ENCODE results near the gene IL20.
A peak's percentile ranks its signal among the peaks of the same experiment; 100 is the strongest.

IL20 gene

DNA sequence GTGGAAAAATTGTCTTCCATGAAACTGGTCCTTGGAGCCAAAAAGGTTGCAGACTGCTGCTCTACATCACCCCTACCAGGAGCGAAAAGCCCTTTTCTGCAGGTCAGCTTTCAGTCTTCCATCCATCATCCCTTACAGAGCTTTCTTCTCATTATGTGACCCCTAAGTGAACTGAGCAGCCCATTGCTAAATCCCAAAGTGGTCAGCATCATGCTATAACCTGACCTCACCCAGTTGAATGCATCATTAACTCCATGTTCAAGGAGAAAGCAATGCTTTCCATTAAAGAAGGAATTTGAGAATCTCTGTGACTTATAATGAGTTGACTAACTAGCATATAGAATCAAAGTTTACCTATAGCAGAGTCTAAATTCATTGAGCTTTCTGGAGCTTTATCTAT is 21.4 kb downstream of the IL20 start:
- DNase-seq (ENCODE audit: low read depth), result no peak
- H3K4me3 ChIP-seq (ENCODE audit: control insufficient read depth, low read depth, low read length), result no peak overlapping the region
- TF ChIP-seq, protein P1, sequence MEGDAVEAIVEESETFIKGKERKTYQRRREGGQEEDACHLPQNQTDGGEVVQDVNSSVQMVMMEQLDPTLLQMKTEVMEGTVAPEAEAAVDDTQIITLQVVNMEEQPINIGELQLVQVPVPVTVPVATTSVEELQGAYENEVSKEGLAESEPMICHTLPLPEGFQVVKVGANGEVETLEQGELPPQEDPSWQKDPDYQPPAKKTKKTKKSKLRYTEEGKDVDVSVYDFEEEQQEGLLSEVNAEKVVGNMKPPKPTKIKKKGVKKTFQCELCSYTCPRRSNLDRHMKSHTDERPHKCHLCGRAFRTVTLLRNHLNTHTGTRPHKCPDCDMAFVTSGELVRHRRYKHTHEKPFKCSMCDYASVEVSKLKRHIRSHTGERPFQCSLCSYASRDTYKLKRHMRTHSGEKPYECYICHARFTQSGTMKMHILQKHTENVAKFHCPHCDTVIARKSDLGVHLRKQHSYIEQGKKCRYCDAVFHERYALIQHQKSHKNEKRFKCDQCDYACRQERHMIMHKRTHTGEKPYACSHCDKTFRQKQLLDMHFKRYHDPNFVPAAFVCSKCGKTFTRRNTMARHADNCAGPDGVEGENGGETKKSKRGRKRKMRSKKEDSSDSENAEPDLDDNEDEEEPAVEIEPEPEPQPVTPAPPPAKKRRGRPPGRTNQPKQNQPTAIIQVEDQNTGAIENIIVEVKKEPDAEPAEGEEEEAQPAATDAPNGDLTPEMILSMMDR (IDR thresholded peaks at IDR 0.05; ENCODE audit: control insufficient read depth, insufficient read depth, low read depth, low read length, missing control alignments), result no peak

GRCh38 chr1:206887701-206888100 is 22.3 kb downstream of the IL20 start:
- DNase-seq (ENCODE audit: low read depth), result no peak
- no peak overlapping the region for H3K4me3 ChIP-seq (ENCODE audit: control insufficient read depth, low read depth, low read length)
- TF ChIP-seq, protein P1 (IDR thresholded peaks at IDR 0.05; ENCODE audit: control insufficient read depth, insufficient read depth, low read depth, low read length, missing control alignments), result no peak

GRCh38 chr1:206890125-206891060 is 25.0 kb downstream of the IL20 start:
- TF ChIP-seq, protein P1 (IDR thresholded peaks at IDR 0.05; ENCODE audit: control insufficient read depth, insufficient read depth, low read depth, low read length, missing control alignments), result no peak
- peak; percentile 90 for DNase-seq (ENCODE audit: low read depth)
- H3K4me3 ChIP-seq (ENCODE audit: control insufficient read depth, low read depth, low read length), result no peak overlapping the region

DNA sequence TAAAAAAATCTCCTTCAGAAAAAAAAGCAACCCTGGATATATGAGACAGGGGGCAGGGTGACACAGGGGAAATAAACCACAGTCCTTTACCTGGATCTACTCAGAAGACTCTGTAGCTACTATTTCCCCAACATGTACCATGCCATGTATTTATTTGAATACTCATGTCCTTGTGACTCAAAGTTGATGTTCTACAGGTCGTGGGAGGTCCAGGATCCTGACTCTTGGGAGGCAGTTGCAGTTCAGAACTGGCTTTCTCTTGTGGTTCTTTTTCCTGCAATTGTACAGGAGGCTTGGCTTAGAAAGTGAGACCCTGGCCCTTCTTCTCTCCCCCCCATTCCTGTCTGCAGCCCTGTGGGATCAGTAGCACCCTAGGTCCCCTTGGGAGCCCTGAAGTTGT is 26.0 kb downstream of the IL20 start:
- no peak overlapping the region for H3K4me3 ChIP-seq (ENCODE audit: control insufficient read depth, low read depth, low read length)
- TF ChIP-seq, protein P1 (IDR thresholded peaks at IDR 0.05; ENCODE audit: control insufficient read depth, insufficient read depth, low read depth, low read length, missing control alignments), result no peak
- no peak for DNase-seq (ENCODE audit: low read depth)

DNA sequence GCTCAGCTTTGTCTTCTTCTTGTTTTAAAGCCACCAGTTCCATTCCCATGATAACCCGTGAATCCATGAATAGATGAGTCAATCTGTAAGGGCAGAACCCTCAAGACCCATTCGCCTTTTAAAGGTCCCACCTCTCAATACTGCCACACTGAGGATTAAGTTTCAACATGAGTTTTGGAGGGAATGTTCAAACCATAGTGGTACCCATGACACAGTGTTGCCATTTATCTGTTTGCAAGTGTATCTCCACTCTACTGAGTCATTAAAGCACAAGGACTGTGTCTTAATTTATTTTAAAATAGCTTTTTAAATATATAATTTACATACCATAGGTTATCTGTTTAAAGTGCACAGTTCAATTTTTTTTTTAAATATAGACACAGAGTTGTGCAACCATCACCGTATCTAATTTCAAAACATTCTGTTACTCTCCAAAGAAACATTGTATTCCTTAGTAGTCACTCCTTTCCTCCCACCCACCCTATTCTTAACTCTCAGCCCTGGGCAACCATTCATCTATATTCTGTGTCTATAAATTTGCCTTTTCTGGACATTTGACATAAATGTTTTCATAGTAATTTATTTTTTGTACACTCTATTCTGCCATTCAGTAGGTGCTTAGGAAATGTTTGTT is 27.0 kb downstream of the IL20 start:
- no peak overlapping the region for H3K4me3 ChIP-seq (ENCODE audit: control insufficient read depth, low read depth, low read length)
- no peak for DNase-seq (ENCODE audit: low read depth)
- TF ChIP-seq, protein P1 (IDR thresholded peaks at IDR 0.05; ENCODE audit: control insufficient read depth, insufficient read depth, low read depth, low read length, missing control alignments), result no peak

GRCh38 chr1:206893380-206893779 is 28.0 kb downstream of the IL20 start:
- no peak overlapping the region for H3K4me3 ChIP-seq (ENCODE audit: control insufficient read depth, low read depth, low read length)
- no peak for DNase-seq (ENCODE audit: low read depth)
- TF ChIP-seq, protein P1 (IDR thresholded peaks at IDR 0.05; ENCODE audit: control insufficient read depth, insufficient read depth, low read depth, low read length, missing control alignments), result no peak

Measured in AG09309 (cell line).